ENCODE results near the gene GTPBP1.
A peak's percentile ranks its signal among the peaks of the same experiment; 100 is the strongest.

Gene GTPBP1

DNA sequence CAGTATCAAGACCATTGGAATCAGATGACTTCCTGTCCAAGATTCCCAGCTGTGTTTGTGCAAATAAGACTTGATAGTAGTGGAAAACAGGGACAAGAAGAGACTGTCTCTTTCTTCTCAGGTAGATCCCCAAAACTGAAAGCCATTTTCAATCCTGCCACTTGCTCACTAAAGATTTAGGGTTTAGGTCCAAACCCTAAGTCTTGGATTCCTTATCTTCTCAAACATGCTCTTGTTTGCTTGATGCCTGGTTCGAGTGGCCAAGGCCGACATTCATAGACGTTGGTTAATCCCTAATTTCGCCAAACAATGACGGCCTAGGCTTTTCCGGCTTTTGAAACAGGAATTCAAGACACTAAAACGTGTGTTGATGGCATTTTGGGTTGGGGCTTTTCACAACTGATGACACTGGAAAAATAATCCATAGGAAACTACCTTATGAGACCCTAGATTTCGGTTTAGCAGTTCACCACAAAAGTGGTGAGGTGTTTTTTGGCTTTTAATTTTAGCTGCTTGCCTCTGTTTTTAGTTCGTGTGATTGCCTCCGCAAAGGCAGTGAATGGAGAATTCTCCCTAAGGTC is 1.0 kb upstream of the GTPBP1 start:
- DNase-seq: no peak

- DNase-seq: peak in 3 of 6 experiments; percentile 33 to 54 (median 47)
These were observed 557 bp downstream of the GTPBP1 start for GRCh38 chr22:38706101-38706900.

- no peak for DNase-seq
These were observed 1.1 kb downstream of the GTPBP1 start for GRCh38 chr22:38706901-38707195.

- DNase-seq: no peak
These were observed 1.6 kb downstream of the GTPBP1 start for GRCh38 chr22:38707346-38707745.

- no peak for DNase-seq
These were observed 2.2 kb downstream of the GTPBP1 start for GRCh38 chr22:38707984-38708383.

DNA sequence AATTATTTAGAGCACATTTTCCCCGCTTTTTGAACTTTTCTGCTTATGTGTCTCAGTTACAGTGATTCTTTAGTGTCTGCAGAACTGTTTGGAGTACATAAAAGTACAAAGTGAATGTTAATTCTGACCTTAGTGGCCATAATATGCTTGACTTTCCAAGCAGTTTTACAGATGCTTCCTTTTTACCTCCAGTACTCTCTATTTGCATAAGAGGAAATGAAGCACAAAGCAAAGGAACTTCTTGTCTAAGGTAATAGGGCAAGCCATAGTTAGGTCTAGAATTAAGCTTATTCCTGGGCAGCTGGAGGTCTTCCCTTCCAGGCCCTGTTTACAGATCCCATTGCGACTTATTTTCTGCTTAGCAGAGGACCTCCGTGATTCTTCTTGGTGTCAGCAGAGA is 3.6 kb downstream of the GTPBP1 start:
- DNase-seq: no peak

- no peak for DNase-seq
These were observed 4.6 kb downstream of the GTPBP1 start for GRCh38 chr22:38710351-38710750.

DNA sequence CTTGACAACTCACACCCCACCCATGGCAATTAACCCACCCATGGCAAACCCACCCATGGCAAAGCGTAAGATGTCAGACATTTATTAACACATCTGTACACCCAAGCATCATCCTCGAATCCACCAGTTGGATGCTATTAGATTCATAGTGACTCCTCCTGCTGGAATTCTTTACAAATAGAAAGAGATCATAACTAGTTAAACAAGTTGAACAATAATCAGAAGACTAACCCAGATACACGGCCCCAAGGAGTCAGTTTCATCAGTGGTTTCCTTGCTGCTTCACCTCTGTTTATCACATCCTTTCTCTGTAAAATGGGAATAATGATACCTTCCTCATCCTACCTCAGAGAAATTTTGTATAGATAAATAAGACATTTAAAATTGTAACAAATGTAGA is 5.1 kb downstream of the GTPBP1 start:
- DNase-seq: no peak

DNA sequence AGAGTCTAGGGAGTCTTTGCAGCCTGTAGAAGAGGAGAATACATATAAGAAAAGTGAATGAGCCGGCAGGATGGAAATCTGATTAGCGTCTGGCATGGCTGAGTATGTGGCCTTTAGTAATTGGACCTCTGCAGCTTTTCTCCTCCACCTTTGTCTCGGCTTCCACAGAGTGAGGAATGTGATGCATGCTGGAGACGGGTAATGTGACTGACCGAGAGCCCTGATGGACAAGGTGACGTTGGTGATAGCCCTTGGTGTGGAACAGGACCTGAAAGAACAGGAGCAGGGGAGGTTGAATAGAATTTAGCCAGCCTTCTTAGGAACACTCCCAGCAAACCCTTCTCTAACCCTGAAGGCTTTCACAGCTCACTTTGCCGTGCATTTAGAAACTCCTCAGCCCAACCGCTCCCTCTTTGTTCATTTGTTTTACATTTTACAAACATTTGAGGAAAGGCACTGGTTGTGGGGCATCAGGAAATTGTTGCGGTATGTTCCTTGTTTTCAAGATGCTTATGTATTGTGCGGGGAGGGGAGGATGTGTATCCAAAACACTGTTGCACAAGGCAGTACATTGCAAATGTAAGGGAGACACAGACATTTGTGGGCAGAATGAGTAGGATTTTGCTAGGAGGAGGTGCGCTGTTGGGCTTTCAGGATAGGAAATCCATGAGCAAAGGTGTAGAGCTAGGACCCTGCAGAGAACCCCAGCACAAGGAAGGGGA is 6.9 kb downstream of the GTPBP1 start:
- DNase-seq: no peak

- no peak for DNase-seq
These were observed 8.2 kb downstream of the GTPBP1 start for GRCh38 chr22:38713921-38714320.

GRCh38 chr22:38715176-38715764 is 9.5 kb downstream of the GTPBP1 start:
- DNase-seq: no peak

GRCh38 chr22:38715852-38716251 is 10.1 kb downstream of the GTPBP1 start:
- DNase-seq: no peak

GRCh38 chr22:38716271-38716670 is 10.5 kb downstream of the GTPBP1 start:
- no peak for DNase-seq

- DNase-seq: no peak
These were observed 11.1 kb downstream of the GTPBP1 start for GRCh38 chr22:38716826-38717225.

DNA sequence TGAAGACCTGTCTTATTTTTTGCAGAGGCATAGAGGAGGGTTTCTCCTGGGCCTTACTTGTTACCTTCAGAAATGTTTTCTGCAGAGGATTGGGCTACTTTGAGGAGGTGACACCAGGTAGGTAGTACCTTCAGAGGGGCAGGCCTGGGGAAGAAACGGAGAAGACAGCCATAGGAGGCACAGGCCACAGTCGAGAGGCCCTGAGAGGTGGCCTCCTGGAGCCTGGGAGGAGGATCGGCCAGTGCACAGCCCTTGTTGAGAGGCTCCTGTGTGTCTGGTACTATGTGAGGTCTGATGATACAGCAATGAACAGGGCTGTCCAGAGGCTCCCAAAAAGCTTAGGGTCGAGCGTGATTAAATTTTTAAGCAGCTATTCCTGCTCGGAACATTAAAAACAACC is 11.5 kb downstream of the GTPBP1 start:
- DNase-seq: no peak

GRCh38 chr22:38718414-38718813 is 12.7 kb downstream of the GTPBP1 start:
- DNase-seq: no peak

DNA sequence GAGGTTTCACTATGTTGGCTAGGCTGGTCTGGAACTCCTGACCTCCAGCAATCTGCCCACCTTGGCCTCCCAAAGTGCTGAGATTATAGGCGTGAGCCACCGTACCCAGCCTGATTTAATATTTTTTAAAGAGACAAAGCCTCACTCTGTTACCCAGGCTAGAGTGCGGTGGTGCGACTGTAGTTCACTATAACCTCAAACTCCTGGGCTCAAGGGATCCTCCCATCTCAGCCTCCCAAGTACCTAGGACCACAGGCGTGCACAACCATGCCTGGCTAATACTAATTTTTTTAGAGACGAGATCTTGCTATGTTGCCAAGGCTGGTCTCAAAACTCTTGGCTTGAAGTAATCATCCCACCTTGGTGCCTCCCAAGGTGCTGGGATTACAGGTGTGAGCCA is 13.5 kb downstream of the GTPBP1 start:
- DNase-seq: no peak

DNA sequence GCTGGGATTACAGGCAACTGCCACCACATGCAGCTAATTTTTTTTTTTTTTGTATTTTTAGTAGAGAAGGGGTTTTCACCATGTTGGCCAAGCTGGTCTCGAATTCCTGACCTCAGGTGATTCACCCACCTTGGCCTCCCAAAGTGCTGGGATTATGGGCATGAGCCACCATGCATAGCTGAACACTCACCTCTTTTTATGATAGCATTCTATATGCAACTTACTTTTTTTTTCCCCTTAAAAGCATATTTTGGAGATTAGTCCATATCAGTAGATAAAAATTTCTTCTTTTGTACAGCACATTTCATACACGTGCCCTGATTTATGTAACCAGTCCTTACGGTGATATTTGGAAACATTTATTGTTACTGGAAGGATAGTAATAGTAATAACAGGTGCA is 14.6 kb downstream of the GTPBP1 start:
- no peak for DNase-seq

DNA sequence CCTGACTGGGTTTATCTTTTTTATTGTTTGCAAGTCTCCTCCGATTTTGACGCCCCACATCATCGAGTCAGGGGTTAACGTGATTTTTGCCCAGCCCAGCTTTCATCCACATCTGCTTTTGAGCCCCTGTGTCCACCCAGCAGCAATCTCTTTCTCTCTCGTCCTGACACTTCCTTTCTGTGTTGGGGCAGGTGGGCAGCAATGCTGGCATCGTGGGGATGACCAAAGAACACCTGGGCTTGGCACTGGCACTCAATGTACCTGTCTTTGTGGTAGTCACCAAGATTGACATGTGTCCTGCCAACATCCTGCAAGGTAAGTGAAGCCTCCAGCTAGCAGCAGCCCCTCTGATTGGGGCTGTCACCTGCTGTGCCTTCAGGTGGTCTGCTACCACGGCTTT is 15.8 kb downstream of the GTPBP1 start:
- no peak for DNase-seq

DNA sequence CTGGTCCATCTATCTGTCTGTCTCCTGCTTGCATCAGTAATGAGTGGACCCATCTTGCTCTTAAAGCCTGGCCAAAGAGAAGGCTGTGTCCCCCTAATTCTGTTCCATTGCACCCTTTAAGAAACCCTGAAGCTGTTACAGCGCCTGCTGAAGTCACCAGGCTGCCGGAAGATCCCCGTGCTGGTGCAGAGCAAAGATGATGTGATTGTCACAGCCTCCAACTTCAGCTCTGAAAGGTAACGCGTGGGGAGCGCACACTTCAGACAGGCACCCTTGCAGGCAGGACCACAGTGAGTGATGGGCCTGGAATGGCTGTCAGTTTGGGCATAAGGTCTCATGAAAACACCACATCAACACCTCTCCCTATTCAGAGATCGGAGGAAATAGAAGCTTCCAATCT is 18.4 kb downstream of the GTPBP1 start:
- DNase-seq: no peak

DNA sequence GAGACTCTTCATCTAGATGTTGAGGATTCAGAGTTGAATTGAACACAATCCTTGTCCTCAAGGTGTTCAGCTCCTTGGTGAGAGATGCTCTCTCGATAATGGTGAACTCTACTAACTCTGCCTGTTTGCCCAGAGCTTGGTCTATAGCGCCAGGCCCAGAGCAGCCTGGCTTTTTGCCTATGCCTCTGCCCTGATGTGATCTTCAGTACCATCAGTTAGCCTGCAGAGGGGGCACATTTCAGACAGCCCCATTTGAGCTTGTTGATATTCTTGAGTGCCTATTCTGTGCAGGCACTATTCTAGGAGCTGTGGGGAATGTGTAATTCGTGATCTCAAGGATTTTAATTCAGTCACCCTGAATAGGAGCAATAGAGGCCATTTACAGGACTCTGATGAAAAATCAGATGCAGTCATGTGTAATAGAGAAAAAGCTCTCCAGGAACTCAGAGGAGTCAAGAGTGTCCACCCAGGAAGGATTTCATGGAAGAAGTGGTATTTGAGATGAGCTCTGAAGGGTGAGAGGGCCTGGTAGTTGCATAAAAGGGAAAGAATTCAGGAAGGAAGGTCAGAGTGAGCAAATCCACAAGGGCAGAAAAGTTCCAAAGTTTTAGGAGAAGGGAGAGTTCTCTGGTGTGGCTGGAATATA is 19.3 kb downstream of the GTPBP1 start:
- DNase-seq: peak in 4 of 6 experiments; percentile 15 to 56 (median 34)

DNA sequence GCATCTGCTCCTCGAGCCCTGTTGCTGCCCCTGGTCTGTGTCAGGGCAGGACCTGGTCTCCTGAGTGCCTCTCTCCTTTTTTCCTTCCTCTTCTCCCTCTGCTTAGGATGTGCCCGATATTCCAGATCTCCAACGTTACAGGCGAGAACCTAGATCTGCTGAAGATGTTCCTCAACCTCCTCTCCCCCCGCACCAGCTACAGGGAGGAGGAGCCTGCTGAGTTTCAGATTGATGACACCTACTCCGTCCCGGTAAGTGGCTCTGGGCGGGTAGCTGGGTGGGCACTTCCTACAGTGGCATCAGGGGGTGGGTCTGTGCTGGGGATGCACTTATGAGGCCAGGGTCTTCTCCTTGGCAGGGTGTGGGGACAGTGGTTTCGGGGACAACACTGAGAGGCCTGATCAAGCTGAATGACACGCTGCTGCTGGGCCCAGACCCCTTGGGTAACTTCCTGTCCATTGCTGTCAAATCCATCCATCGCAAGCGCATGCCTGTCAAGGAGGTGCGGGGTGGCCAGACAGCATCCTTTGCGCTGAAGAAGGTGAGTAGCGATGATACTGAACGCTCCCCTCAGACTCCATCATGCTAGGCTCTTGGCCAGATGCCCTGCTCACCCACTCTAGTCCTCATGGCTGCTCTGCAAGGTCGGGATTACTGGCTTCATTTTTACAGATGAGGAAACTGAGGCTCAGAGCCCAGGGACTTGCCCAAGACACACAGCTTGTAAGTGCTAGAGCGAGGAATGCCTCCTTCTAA is 20.3 kb downstream of the GTPBP1 start:
- peak in 1 of 6 experiments; percentile 10 for DNase-seq

DNA sequence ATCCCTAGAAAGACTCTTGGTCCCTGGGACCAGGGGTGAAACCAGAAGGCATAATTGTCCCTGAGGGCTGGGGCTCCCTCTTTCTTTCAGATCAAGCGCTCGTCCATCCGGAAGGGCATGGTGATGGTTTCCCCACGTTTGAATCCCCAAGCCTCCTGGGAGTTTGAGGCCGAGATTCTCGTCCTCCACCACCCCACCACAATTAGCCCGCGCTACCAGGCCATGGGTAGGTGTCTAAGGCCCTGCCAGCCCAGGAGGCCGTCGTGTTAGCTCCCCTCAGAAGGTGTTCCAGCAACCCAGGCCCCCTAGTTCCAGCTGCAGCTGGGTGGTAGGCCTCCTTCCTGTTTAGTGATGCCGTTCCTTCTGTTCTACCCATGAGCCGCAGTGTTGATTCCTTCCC is 21.4 kb downstream of the GTPBP1 start:
- no peak for DNase-seq

Measured in stimulated activated naive CD4-positive, alpha-beta T cell (primary cell).